GM15510 (cell line): ENCODE data around the gene DGUOK.

Source experiments
- POLR2A ChIP-seq: IDR thresholded peaks from 3 replicates; pipeline ENCODE4 v1.6.1; 2011; ENCODE audit warnings: borderline replicate concordance; ENCODE audit not compliant: insufficient read length; ENCODE audit errors: extremely low read depth

DGUOK gene

DNA sequence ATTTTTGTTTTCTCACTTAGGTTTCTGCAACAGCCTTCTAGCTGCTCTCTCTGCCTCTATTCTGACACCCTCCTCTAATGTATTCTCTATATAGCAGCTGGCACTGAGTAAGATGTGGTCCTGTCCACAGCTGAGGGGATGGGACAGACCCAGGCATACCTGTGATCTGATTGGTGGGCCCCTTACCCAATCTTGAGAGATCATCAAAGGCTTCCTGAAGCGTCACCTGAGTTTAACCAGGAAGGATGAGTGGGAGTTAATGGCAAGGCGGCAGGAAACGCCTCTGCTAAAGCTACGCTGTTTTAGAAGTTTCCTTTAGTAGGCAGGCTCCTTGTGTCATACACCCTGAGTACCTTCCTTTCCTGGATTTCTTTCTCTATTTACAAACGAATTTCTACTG, 52.3 kb downstream of the DGUOK start:
- TF ChIP-seq POLR2A: no peak

DNA sequence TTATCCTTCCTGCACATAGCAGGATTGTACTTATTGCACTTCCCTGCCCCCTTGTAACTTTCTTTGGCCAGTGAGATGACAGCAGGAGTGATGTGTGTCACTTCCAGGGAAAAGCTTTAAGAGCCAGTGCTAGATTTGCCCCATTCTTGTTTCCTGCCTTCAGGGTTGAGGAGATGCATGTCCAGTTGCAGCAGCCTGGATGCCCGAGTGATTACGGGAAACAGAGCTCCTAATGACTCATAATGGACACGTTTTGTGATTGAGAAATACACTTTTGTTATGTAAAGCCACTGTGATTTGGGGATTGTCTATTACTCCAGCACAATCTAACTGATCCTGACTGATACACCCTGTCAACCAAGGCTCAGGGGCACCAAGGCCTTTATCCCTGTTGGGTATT, 53.0 kb downstream of the DGUOK start:
- no peak for TF ChIP-seq POLR2A

DNA sequence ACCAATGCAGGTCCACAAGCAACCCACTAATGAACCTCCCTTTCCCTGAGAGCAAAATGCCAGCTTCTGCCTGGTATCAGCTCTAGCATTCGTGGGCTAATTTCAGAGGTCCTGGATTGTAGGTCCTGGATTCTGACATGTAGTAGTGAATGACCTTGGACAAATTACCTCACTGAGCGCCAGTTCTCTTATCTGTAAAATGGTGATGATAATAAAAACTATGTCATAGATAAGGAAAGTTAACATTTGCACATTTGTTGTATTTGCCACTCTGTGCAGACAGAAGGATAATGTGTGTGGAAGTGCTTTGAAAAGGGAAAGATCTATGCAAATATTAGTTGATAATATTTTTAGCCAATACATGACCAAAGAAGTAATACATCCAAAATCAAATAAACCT, 53.9 kb downstream of the DGUOK start:
- no peak for TF ChIP-seq POLR2A

DNA sequence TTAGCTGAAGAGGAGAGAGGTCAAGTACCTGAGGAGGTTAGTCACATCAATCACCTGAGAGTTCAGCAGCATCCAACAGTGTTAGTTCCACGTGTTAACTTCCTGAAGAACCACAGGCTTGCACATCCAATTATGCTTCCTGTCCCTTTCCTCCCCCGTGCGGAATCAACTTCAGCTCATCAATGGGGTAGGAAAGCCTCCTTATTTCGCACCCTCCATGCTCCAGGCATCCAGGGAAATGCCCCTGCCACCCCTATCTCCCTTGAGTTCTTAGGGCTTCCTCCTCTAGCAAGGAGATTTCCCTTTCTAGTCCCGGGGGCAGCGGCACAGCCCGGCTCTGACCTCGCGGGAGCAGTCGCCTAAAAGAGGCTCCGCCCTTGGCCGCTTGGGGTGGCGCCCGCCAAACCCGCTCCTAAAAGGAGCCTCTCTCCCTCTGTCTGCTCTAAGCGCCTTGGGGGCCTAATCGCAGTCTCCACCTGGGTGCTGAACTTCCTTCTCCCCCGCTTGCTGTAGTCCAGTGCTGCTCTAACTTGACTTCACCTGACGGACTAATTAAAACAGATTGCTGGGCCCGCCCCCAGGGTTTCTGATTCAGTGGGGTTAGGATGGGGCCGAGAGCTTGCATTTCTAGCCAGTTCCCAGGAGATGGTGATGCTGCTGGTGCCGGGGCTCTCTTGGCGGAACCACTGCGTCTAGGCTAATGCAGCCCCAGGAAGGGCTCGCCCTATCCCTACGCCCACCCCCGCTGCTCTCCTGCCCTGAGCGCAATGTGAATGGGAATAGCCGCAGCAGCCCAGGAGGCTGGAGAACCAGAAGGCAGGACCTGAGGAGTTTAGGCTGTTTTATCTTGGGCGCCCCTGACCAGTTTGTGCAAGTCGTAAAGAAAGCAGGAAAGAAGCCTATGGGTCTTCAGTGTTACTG, 54.7 kb downstream of the DGUOK start:
- TF ChIP-seq POLR2A: peak; percentile 51

DNA sequence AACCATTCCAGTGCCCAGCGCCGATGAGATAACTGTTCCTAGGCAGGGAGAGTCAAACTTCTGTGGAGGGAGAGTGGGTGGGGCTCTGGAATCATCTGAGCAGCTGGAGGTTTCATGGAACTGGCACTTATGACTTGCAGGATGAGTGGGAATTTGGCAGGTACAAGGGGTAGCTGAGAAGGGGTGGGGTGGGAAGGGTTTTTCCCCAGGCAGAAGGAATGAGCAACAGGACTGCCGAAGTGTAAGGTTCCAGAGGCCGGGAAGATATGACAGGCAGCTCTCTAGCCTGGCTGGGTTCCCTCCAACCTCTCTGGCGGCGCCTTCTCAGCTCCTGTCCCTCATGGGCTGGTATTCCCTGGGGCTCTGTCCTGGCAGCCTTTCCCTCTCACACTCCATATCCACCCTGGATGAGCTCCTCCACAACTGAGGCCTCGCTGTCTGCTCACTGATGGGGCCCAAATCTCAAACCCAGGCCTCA, 55.5 kb downstream of the DGUOK start:
- no peak for TF ChIP-seq POLR2A

DNA sequence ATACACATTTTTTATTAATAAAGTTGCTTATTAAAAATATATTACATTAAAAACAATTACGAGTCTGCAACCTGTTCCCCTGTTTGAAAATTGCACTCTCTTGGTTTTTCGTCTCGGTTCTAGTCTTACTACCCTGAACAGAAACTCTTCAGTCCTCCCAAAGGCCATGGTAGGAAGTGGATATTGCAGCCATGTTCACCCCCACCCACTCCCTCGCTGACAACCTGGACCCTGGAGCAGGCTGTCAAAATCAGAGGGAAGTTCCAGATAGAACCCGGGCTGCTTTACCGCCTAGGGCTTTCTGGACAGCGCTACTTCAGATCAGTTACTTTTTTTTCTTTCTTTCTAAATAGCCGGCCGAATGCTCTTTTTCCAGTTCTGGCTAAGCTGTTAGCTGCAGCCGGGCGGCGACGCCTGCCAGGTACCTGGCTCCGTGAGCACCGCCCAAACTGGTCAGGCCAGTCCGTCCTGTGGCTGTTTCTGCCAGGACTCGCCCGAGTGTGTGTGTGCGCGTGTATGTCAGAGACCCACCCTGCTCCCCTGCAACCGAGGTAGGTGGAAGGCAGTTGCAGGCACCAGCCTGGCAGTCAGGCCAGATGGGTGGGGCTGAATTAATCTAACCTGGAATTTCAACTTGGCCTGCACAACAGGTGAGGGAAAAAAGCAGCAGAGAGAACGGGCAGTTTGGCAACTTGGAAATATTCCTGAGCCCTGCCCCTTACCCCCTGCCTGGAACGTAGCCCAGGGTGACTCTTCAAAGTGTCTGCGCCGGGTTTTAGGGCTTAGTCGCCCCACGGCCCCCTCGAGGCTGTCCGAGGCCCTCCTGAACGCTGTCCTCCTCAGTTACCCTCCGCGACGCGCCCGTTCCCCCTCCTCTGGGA, 56.9 kb downstream of the DGUOK start:
- no peak for TF ChIP-seq POLR2A

DNA sequence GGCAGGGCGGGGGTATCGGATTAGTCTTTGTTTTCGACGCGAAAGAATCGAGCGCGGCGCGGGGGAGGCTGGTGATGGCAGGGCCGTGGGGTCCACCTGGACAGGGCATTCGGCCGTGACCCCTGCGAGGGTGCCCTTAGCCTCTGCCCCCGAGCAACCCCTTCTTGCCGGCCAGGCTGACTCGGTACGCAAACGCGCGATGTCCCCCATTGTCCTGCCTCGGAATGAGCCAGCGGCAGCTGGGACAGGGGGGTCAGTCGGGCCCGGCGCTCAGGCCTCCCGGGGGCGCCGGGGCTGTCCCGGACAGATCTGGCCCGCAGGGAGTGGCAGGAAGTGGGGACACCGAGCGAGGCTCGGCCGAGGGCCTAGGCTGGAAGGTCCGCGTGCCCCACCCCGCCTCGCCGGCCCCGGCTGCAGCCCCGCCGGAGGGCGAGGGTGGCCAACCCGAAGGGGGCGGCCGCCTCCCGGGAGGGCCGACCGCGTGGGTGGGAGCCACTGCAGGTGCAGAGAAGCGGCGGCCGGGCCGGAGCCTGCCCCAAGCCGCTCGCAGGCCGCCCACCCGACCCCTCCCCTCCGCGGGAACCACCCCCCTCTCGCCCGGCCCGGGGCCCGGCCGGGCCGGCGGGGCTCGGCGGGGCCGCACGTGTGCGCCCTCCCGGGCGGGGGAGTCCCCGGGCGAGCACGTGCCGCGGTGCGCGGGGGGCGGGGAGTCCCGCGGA, 57.7 kb downstream of the DGUOK start, which contains the start of gene TET3:
Gene TET3, plus strand, starts transcription at position 708 of the 719 bp plus-strand sequence. CDS start 1,494 bp downstream, outside the sequence.
- TF ChIP-seq POLR2A: no peak

DNA sequence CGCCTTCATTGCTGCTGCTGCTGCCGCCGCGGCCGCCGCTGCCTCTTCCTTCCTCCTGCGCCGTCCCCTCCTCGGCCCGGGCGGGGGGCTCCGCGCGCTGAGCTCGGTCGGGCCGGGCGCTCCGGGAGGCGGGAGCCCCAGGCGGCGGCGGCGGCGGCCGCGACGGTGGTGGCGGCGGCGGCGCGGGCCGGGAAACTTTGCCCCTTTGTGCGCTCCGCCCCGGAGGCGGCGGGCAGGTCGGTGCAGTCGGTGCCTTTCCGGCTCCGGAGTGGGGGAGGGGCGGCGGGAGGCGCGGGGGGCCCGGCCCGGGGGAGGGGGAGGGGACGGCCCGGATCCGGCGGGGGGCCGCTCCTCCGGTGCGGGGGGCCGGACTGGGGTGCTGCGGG, 58.2 kb downstream of the DGUOK start:
- TF ChIP-seq POLR2A: peak; percentile 58

DNA sequence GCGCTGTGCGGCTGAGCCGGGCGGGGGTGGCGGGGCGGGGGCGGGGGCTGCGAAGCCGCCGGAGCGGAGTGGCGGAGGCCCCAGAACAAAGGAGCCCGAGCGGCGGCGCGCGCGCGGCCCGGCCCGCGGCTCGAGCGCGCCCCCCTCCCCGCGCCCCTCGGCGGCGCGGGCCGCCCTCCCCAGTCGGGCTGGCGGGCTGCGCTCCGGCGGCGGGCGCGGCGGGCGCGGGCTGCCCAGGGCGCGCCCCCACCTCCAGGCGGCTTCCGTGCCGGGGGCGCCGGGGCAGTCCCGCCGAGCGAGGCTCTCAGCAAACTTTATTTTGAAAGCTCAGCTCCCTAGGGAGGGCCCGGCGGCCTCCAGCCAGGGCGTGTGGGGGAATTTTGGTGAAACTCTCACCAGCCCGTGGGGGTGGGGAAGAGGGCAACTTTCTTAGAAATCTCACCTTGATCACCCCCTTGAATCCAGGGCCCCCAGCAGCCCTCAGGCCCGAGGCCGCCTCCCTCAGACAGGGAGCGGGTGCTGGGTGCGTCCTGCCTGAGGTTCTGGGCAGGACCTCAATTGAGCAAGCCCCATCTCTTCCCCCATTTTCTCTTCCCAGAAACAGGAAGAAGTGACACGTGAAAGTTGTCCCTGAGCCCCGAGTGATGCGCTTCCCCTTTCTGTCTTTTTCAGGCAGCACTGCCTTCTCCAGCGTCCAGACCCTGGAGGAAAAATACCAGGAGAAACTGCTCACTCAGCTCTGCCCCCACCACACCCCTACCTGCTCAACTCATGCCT, 58.8 kb downstream of the DGUOK start:
- no peak for TF ChIP-seq POLR2A

DNA sequence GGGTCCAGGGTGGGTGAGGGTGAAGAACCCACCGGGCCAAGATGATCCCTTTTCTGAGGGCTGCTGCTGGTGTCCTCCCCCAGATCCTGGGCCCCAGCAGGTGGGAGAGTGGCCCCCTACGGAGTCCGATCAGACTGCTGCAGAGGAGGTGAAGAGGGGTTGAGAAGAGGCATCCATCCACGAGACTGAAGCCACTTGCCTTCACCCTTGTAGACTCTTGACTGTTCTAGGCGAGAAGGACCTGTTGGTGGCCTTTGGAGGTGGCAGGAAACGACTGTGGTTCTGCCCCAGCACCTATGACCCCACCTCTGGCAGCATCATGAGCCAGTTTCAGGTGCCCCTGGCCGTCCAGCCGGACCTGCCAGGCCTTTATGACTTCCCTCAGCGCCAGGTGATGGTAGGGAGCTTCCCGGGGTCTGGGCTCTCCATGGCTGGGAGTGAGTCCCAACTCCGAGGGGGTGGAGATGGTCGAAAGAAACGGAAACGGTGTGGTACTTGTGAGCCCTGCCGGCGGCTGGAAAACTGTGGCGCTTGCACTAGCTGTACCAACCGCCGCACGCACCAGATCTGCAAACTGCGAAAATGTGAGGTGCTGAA, 59.5 kb downstream of the DGUOK start:
- TF ChIP-seq POLR2A: no peak

DNA sequence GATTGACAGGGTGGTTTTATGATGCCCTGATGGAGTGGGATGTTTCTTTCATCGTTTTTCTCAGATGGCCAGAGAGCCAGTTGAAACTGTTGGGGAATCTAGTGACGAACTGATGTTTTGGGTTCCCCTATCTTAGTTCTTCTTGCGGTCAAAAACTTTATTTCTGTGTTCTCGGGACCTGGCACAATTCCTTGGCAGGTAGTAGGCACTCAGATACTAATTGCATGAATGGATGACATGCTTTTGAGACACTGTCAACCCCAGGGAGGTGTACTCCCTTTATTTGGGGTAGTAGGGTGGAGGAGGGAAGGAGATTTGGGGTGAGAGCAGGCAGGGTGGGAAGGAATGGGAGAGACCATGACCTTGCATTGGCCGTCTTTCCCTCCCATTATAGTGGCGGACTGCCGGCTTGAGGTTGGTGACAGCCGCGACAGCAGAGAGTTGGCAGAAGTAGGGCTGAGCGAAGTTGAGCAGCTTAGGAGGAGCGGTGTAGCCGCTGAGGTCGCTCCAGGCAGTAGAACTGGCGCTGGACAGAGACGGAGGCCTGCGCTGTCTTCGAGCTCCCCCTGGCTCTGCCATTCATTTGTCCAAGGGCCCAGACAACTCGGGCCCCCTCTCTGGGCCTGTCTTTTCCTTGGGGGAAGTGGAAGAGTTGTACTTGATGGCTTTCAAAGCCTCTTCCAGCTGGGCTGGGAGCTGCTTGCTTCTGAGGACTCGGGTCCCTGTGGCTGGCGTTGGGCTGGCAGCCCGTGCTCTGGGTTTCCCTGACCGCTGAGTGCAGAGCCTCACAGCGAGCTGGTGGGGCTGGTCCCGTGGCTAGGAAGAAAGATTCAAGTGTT, 60.6 kb downstream of the DGUOK start:
- no peak for TF ChIP-seq POLR2A

DNA sequence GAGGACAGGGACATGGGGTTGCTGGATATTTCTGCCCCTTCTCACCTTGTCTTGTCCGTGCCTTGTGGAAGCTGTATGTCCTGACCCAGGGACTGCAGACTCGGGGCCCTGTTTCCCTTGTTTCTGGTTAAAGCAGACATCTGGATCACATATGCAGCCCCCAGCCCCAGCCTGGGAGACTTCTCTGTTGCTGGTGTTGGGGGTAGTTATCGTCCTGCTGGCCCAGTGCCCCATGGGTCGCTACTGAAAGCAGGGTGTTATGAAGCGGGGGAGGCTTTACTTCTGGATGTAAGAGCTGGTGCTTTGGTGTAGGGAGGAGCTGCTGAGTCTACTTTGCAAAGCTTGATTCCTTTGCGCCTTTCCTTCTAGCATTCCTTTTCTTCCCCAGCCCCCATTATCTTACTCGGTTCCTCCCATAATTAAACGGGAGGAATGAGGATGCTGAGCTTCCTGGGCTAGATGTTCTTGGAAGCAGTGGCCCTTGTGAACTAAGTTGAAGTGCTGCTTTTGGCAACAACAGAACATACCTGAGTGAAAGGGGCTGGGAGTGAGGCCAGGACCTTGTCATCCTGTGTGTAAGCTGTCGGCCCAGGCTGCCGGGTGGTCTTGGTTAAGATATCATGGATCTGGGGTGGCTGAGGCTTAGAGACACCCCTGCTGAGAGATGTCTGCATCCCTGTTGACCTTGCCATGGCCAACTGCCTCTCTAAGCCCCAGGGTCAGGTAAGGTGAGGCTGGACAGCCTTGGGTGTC, 61.4 kb downstream of the DGUOK start:
- TF ChIP-seq POLR2A: no peak
